HS-5 (cell line): ENCODE measurements around the gene DKK3.

Experiments used
- DNase-seq: peaks from one replicate; pipeline ENCODE4 v3.0.0-alpha.2; 2012; ENCODE audit warnings: low read depth

The DKK3 gene

GRCh38 chr11:12003815-12004214 is 4.6 kb downstream of the DKK3 start:
- DNase-seq = no peak

GRCh38 chr11:12003336-12003735 is 5.1 kb downstream of the DKK3 start:
- no peak for DNase-seq

- DNase-seq = no peak
Observed at GRCh38 chr11:12001186-12001585, 7.2 kb downstream of the DKK3 start.

GRCh38 chr11:11998091-11998781 is 10.2 kb downstream of the DKK3 start:
- DNase-seq = peak; percentile 91

GRCh38 chr11:11997049-11997322 is 11.4 kb downstream of the DKK3 start:
- no peak for DNase-seq

GRCh38 chr11:11996321-11997048 is 11.9 kb downstream of the DKK3 start:
- no peak for DNase-seq

- DNase-seq = no peak
Observed at GRCh38 chr11:11995601-11996000, 12.8 kb downstream of the DKK3 start.

GRCh38 chr11:11993839-11994238 is 14.6 kb downstream of the DKK3 start:
- DNase-seq = no peak

- DNase-seq = no peak
Observed at GRCh38 chr11:11992257-11993212, 15.9 kb downstream of the DKK3 start.

GRCh38 chr11:11989774-11990744 is 18.4 kb downstream of the DKK3 start:
- no peak for DNase-seq

- no peak for DNase-seq
Observed at GRCh38 chr11:11988681-11989261, 19.7 kb downstream of the DKK3 start.

- no peak for DNase-seq
Observed at GRCh38 chr11:11988099-11988651, 20.3 kb downstream of the DKK3 start.

GRCh38 chr11:11987503-11988022 is 20.9 kb downstream of the DKK3 start:
- no peak for DNase-seq

GRCh38 chr11:11985954-11986949 is 22.2 kb downstream of the DKK3 start:
- DNase-seq = no peak

GRCh38 chr11:11985016-11985715 is 23.3 kb downstream of the DKK3 start:
- no peak for DNase-seq

- no peak for DNase-seq
Observed at GRCh38 chr11:11984563-11984962, 23.9 kb downstream of the DKK3 start.

- DNase-seq = no peak
Observed at GRCh38 chr11:11983427-11983826, 25.0 kb downstream of the DKK3 start.

- DNase-seq = no peak
Observed at GRCh38 chr11:11982975-11983374, 25.5 kb downstream of the DKK3 start.

- DNase-seq = no peak
Observed at GRCh38 chr11:11982461-11982860, 26.0 kb downstream of the DKK3 start.
